ENCODE measurements around the gene PTPN3. TPM values are rescaled to one million over a fixed set of nuclear protein-coding genes. Genes with fewer than 3 reads are reported as not detected.

Gene PTPN3
- total and polyA plus RNA-seq, 2 experiments from 2014 or later: 1.4 to 2.6 TPM

- TF ChIP-seq ZNF462 (CRISPR knock-in tag; IDR thresholded peaks at IDR 0.05): no peak
- TF ChIP-seq CTCF (conservative IDR thresholded peaks at IDR 0.05; ENCODE audit: low read depth in 2 of 2): no peak
- TF ChIP-seq STAT1 (IDR thresholded peaks at IDR 0.05; ENCODE audit: unreplicated experiment): no peak
- TF ChIP-seq REST (IDR thresholded peaks at IDR 0.05; ENCODE audit: unreplicated experiment): no peak
- no peak for TF ChIP-seq ZNF114 (CRISPR knock-in tag; IDR thresholded peaks at IDR 0.05)
- no peak for TF ChIP-seq EZH2phosphoT487 (IDR thresholded peaks at IDR 0.05; ENCODE audit: unreplicated experiment)
Observed at GRCh38 chr9:109542922-109543321, 44.8 kb upstream of the PTPN3 start (continued).
